Progenitor cell of endocrine pancreas (in vitro differentiated cells): ENCODE data around the gene NOC2L. TPM values are rescaled to one million over a fixed set of nuclear protein-coding genes. Genes with fewer than 3 reads are reported as not detected.

ENCODE experiments used
- DNase-seq: peaks from one replicate; pipeline ENCODE4 v3.0.0; 2021; ENCODE audit warnings: low spot score; ENCODE audit not compliant: unreplicated experiment
- H3K27ac Mint-ChIP-seq: 2 replicates; pipeline ENCODE4 v1.8.0; 2021; ENCODE audit warnings: mild to moderate bottlenecking, moderate library complexity, mixed read lengths
- H3K27me3 Mint-ChIP-seq: 2 replicates; pipeline ENCODE4 v1.8.0; 2021; ENCODE audit warnings: mixed read lengths
- H3K36me3 Mint-ChIP-seq: 2 replicates; pipeline ENCODE4 v1.8.0; 2022; ENCODE audit warnings: mixed read lengths; ENCODE audit not compliant: insufficient read depth
- H3K4me1 Mint-ChIP-seq: 2 replicates; pipeline ENCODE4 v1.8.0; 2021; ENCODE audit warnings: low read depth, mixed read lengths
- H3K4me3 Mint-ChIP-seq: 2 replicates; pipeline ENCODE4 v1.8.0; 2021; ENCODE audit warnings: low read depth, mild to moderate bottlenecking, moderate library complexity, mixed read lengths
- H3K9me3 Mint-ChIP-seq: 2 replicates; pipeline ENCODE4 v1.8.0; 2021; ENCODE audit warnings: low read depth, mixed read lengths
- total RNA-seq: library from RNA; stranded (reverse); gene quantifications from 2 replicates; pipeline ENCODE4 v1.2.1, GENCODE V29; 2021
- TF ChIP-seq, protein P1 (sequence below): fragments of 200-600 bp; sonication (generic); IDR thresholded peaks from one replicate; pipeline ENCODE4 v1.5.0; 2021; ENCODE audit warnings: antibody characterized with exemption, mild to moderate bottlenecking; ENCODE audit not compliant: unreplicated experiment

Gene NOC2L
- total RNA-seq, 1 donor from 2014 or later: 78.2 TPM

DNA sequence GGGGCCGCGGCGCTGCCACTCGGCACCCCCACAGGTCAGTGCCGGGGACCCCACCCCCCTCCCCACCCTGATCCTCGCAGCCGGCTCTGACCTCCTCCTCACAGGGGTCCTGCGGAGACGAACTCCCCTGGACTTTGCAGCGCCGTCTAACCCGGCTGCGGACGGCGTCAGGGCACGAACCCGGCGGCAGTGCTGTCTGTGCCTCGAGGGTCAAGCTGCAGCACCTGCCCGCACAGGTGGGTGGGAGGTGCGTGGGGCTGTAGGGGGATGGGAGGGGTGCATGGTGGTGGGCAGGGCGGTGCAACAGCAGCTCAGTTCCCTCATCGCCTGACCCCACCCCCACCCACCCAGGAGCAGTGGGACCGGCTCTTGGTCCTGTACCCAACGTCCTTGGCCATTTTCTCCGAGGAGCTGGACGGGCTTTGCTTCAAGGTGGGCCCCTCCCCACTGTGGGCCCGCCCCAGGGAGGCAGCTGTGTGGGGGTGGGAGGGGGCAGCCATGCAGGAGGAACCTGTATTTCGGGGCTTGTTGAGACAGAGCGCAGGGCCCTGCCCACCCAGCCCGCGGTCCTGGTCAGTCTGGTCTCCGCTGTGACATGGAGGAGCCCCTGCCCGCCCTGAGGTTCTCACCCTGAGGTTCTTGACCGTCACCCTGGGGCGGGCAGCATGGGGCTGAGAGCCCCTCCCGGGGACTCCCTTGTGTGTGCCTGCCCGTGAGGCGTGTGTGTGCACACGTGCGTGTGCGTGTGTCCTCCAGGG lies 12.1 kb upstream of the NOC2L start:
- TF ChIP-seq, protein P1, sequence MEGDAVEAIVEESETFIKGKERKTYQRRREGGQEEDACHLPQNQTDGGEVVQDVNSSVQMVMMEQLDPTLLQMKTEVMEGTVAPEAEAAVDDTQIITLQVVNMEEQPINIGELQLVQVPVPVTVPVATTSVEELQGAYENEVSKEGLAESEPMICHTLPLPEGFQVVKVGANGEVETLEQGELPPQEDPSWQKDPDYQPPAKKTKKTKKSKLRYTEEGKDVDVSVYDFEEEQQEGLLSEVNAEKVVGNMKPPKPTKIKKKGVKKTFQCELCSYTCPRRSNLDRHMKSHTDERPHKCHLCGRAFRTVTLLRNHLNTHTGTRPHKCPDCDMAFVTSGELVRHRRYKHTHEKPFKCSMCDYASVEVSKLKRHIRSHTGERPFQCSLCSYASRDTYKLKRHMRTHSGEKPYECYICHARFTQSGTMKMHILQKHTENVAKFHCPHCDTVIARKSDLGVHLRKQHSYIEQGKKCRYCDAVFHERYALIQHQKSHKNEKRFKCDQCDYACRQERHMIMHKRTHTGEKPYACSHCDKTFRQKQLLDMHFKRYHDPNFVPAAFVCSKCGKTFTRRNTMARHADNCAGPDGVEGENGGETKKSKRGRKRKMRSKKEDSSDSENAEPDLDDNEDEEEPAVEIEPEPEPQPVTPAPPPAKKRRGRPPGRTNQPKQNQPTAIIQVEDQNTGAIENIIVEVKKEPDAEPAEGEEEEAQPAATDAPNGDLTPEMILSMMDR: no peak
- H3K27me3 Mint-ChIP-seq: peaks cover 37% of the 10 kb centered on the region
- H3K27ac Mint-ChIP-seq: no peak overlapping the region
- no peak overlapping the region for H3K4me3 Mint-ChIP-seq
- DNase-seq: no peak
- no peaks in the 10 kb centered on the region for H3K36me3 Mint-ChIP-seq
- peaks cover 2% of the 10 kb centered on the region for H3K4me1 Mint-ChIP-seq
- no peaks in the 10 kb centered on the region for H3K9me3 Mint-ChIP-seq

DNA sequence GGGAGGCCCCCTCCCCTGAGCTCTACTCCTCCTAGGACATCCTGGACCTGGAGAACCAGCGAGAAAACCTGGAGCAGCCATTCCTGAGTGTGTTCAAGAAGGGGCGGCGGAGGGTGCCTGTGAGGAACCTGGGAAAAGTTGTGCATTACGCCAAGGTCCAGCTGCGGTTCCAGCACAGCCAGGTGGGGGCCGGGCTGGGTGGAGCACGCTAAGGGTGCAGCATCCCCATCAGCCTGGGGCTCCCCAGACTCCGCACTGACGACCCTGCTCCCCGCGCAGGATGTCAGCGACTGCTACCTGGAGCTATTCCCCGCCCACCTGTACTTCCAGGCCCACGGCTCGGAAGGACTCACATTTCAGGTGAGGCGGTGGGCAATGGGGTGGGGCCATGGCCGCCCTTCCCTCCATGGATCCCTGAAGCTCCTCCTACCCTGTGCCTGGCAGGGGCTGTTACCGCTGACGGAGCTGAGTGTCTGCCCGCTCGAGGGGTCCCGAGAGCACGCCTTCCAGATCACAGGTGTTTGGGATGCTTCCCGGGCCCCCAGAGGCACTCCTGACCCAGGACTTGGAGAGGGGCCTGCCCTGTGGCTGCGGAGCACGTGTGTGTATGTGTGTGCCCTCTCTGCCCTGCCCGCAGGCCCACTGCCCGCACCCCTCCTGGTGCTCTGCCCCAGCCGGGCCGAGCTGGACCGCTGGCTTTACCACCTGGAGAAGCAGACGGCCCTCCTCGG lies 11.4 kb upstream of the NOC2L start:
- TF ChIP-seq, protein P1: no peak
- no peak overlapping the region for H3K27ac Mint-ChIP-seq
- no peaks in the 10 kb centered on the region for H3K36me3 Mint-ChIP-seq
- H3K4me1 Mint-ChIP-seq: no peaks in the 10 kb centered on the region
- H3K27me3 Mint-ChIP-seq: peaks cover 32% of the 10 kb centered on the region
- no peak for DNase-seq
- H3K4me3 Mint-ChIP-seq: no peak overlapping the region
- H3K9me3 Mint-ChIP-seq: no peaks in the 10 kb centered on the region

GRCh38 chr1:969260-969855 lies 10.3 kb upstream of the NOC2L start:
- Mint-ChIP-seq H3K27ac (no peak overlapping the region), H3K9me3 (no peaks in the 10 kb centered on the region), H3K4me1 (no peaks in the 10 kb centered on the region), H3K27me3 (peaks cover 28% of the 10 kb centered on the region), H3K36me3 (peaks cover 1% of the 10 kb centered on the region), H3K4me3 (no peak overlapping the region)
- DNase-seq: no peak
- TF ChIP-seq, protein P1: no peak

DNA sequence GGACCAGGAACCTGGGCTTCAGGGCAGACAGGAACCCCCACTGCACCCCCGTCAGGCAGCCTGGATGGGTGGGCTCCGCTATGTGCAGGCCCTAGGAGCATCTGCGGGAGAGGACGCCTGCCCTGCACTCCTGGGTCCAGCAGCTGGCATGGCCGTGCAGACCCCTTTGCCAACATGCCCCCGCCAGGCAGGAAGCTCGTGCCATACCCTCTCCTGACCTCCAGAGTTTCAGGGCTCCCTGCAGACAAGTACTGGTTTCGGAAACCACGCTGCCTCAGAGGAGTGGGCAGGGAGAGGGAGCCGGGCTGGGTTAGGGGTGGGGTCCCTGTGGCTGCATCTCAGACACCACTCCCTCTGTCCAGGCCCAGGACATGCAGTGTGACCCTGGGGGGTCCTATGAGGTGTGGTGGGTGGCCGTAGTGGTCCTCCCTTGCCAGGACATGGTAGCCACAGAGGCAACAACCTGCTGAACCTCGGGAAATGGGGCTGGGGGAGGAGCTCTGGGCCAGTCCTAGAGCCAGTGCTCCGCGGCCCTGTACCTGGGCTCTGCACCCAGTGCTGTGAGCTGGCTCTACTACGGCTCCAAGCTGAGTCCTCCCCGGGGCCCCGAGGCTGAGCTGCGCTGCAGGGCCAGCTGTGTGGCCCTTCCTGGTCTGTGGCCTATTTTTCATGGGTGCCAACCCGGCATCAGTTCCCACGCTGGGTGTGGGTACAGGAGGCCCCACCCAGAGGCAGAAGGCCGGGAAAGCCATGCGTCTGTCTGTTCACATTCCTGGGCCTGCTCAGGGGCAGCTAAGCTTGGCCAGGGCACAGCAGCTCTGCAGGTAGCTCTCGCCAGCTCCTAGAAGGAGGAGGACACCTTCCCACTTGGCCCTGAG lies 8.6 kb upstream of the NOC2L start:
- TF ChIP-seq, protein P1: no peak
- Mint-ChIP-seq H3K27ac (no peak overlapping the region), H3K9me3 (no peaks in the 10 kb centered on the region), H3K36me3 (peaks cover 1% of the 10 kb centered on the region), H3K4me1 (no peaks in the 10 kb centered on the region), H3K27me3 (peaks cover 25% of the 10 kb centered on the region), H3K4me3 (no peak overlapping the region)
- DNase-seq: no peak
